Measurements from ENCODE around the gene TSNAXIP1. TPM values are rescaled to one million over a fixed set of nuclear protein-coding genes. Genes with fewer than 3 reads are reported as not detected.
A peak's percentile ranks its signal among the peaks of the same experiment; 100 is the strongest.

Gene TSNAXIP1
- total and polyA plus RNA-seq, 9 of the 15 experiments (the other 6 are each of a cell fraction or from before 2014, with no cell fraction given), result 0.03 to 0.24 (median 0.11) TPM; not detected in 4

DNA sequence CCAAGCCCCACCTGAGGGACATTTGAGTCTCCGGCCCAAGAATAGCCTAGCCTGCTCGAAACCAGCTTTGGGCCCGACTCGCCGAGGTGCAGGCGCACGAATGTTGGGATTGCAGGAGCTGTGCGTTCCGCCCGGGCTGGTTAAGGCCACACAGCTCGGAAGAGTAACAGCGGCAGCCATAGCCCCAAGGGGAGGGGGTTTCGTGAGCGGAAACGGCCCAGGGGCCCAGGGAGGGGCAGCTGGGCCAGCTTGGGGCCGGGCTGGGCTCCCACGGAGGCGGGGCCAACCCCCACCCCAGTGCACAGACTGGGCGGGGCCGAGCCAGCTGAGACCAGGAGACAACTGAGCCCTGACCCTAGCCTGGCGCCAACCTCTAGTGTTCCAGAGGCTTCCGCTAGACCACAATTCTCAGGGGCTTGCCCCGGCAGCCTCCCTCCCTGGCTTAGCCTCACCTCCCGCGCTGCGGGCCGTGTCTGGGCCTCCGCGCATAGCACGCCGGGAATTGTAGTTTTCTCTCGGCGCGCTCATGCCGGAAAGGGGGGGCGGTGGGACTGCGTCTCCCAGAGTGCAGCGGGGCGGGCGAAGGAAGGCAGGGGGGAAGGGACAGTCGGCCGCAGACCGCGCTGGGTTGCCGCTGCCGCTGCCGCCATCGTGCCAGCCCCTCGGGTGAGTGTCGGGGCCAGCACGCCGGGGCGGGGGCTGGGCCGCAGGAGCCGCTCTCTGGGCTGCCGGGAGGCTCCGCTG, 39.8 kb downstream of the TSNAXIP1 start, which contains the start of gene NUTF2 (continued):
- TF ChIP-seq IRF9 (tag; IDR thresholded peaks at IDR 0.05) (no peak), TBL1XR1 (IDR thresholded peaks at IDR 0.05; ENCODE audit: low read length in 2 of 2) (peak in 1 of 2 experiments; percentile 28; a peak in 2 of 4 replicates), EP300 (IDR thresholded peaks at IDR 0.05; ENCODE audit: low read length) (peak; percentile 51), SOX6 (IDR thresholded peaks at IDR 0.05) (peak; percentile 62), ZNF3 (CRISPR knock-in tag; IDR thresholded peaks at IDR 0.05) (no peak), RBM34 (IDR thresholded peaks at IDR 0.05; ENCODE audit: borderline replicate concordance, insufficient read depth, low read length) (no peak), ZC3H11A (IDR thresholded peaks at IDR 0.05; ENCODE audit: low read depth, low read length) (no peak), ZNF589 (CRISPR knock-in tag; IDR thresholded peaks at IDR 0.05; ENCODE audit: low read depth) (no peak), ZBTB7A (IDR thresholded peaks at IDR 0.05; ENCODE audit: borderline replicate concordance, control insufficient read depth, low read depth, low read length) (peak; percentile 19), NFE2 (IDR thresholded peaks at IDR 0.05; ENCODE audit: low read depth) (no peak), ZNF12 (CRISPR knock-in tag; IDR thresholded peaks at IDR 0.05) (no peak; the same call in none of the 2 replicates), SMARCE1 (IDR thresholded peaks at IDR 0.05) (peak; percentile 64; the same call in 1 of the 2 replicates), MYNN (IDR thresholded peaks at IDR 0.05) (0 out of 2 replicates have a peak, but pooled peaks have one; percentile 13), MYNN (CRISPR knock-in tag; IDR thresholded peaks at IDR 0.05) (no peak), KLF13 (tag; IDR thresholded peaks at IDR 0.05; ENCODE audit: borderline replicate concordance, low read depth) (peak; percentile 54; the same call in 1 of the 2 replicates), ZFP1 (CRISPR knock-in tag; IDR thresholded peaks at IDR 0.05) (no peak), TCF7 (IDR thresholded peaks at IDR 0.05; ENCODE audit: borderline replicate concordance) (0 out of 2 replicates have a peak, but pooled peaks have one; percentile 54), NFIX (CRISPR knock-in tag; IDR thresholded peaks at IDR 0.05; ENCODE audit: low read depth) (no peak), ZNF165 (CRISPR knock-in tag; IDR thresholded peaks at IDR 0.05; ENCODE audit: borderline replicate concordance) (no peak), KDM4B (IDR thresholded peaks at IDR 0.05; ENCODE audit: borderline replicate concordance in 2 of 2, low read depth in 1 of 2) (peak in 1 of 2 experiments; percentile 95; a peak in 1 of 4 replicates), PHF8 (IDR thresholded peaks at IDR 0.05; ENCODE audit: borderline replicate concordance, low read length) (peak; percentile 64), ZNF197 (CRISPR knock-in tag; IDR thresholded peaks at IDR 0.05; ENCODE audit: low read depth) (0 out of 2 replicates have a peak, but pooled peaks have one; percentile 74), SIRT6 (IDR thresholded peaks at IDR 0.05; ENCODE audit: low read depth, low read length) (no peak)
- TF ChIP-seq, protein P1, sequence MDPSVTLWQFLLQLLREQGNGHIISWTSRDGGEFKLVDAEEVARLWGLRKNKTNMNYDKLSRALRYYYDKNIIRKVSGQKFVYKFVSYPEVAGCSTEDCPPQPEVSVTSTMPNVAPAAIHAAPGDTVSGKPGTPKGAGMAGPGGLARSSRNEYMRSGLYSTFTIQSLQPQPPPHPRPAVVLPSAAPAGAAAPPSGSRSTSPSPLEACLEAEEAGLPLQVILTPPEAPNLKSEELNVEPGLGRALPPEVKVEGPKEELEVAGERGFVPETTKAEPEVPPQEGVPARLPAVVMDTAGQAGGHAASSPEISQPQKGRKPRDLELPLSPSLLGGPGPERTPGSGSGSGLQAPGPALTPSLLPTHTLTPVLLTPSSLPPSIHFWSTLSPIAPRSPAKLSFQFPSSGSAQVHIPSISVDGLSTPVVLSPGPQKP (CRISPR knock-in tag; IDR thresholded peaks at IDR 0.05), result no peak
- TF ChIP-seq, protein P2, sequence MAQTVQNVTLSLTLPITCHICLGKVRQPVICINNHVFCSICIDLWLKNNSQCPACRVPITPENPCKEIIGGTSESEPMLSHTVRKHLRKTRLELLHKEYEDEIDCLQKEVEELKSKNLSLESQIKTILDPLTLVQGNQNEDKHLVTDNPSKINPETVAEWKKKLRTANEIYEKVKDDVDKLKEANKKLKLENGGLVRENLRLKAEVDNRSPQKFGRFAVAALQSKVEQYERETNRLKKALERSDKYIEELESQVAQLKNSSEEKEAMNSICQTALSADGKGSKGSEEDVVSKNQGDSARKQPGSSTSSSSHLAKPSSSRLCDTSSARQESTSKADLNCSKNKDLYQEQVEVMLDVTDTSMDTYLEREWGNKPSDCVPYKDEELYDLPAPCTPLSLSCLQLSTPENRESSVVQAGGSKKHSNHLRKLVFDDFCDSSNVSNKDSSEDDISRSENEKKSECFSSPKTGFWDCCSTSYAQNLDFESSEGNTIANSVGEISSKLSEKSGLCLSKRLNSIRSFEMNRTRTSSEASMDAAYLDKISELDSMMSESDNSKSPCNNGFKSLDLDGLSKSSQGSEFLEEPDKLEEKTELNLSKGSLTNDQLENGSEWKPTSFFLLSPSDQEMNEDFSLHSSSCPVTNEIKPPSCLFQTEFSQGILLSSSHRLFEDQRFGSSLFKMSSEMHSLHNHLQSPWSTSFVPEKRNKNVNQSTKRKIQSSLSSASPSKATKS (CRISPR knock-in tag; IDR thresholded peaks at IDR 0.05), result no peak

Data from K562 (cell line).